GM12878 (cell line): ENCODE data around the gene NRSN2. TPM values are rescaled to one million over a fixed set of nuclear protein-coding genes. Genes with fewer than 3 reads are reported as not detected.

ENCODE experiments used
- ATAC-seq: fragments of 200-7000 bp; cut with Tn5 transposase; 3 replicates; pipeline ENCODE4 v1.9.1; 2020; ENCODE audit warnings: mild to moderate bottlenecking, moderate library complexity
- BruUV-seq: library from RNA; stranded (reverse); fragments of 400-500 nt; replicated peaks from 2 replicates; lab custom pipeline; 2021; lab: Mats Ljungman, UMichigan
- CTCF ChIA-PET: fragments of 300-600 bp; sonication (Branson Sonifier 250); formaldehyde crosslinking; extraction: SDS; loops from one replicate; lab custom pipeline; 2021; ENCODE audit warnings: inconsistent platforms; lab: Yijun Ruan, JAX
- POLR2A ChIA-PET: fragments of 350-600 bp; formaldehyde crosslinking; extraction: SDS; loops from one replicate; lab custom pipeline; 2021; ENCODE audit warnings: inconsistent platforms; lab: Charles Lee
- RAD21 ChIA-PET: fragments of 300-600 bp; sonication (Branson Sonifier 250); formaldehyde crosslinking; loops from one replicate; lab custom pipeline; 2023; ENCODE audit warnings: antibody characterized with exemption; ENCODE audit not compliant: unreplicated experiment; lab: Charles Lee
- SMC1A ChIA-PET: fragments of 300-600 bp; sonication (Branson Sonifier 250); formaldehyde crosslinking; loops from one replicate; lab custom pipeline; 2023; ENCODE audit not compliant: unreplicated experiment, uncharacterized antibody; lab: Charles Lee
- DNase-seq: peaks from one replicate; pipeline ENCODE4 v3.0.0-alpha.2; 2011; ENCODE audit warnings: low read depth, low spot score
- FAIRE-seq: peaks from 3 replicates; lab custom pipeline; 2011; peaks lifted over from hg19 to GRCh38; lab: Jason Lieb, UNC
- H2AFZ ChIP-seq: 2 replicates; pipeline ENCODE4 v1.6.0; 2011; ENCODE audit warnings: low read depth, low read length, control low read depth; ENCODE audit not compliant: control insufficient read depth
- H3K27ac ChIP-seq: 2 replicates; pipeline ENCODE4 v1.5.1; 2011; ENCODE audit warnings: control low read depth; ENCODE audit not compliant: control insufficient read depth, insufficient read depth
- H3K27me3 ChIP-seq, 2 experiments: replicated peaks in 1 of 2; 2 replicates each; pipeline versions ENCODE4 v1.6.0 to v1.6.1; 2011; ENCODE audit warnings: low read length in 1 of 2; ENCODE audit not compliant: control insufficient read depth in 2 of 2, insufficient read depth in 2 of 2
- H3K36me3 ChIP-seq, 2 experiments: 2 replicates each; pipeline ENCODE4 v1.5.1; 2011; ENCODE audit warnings: low read length in 1 of 2; ENCODE audit not compliant: control insufficient read depth in 2 of 2, insufficient read depth in 2 of 2
- H3K4me1 ChIP-seq: 2 replicates; pipeline ENCODE4 v1.6.1; 2011; ENCODE audit warnings: mild to moderate bottlenecking, low read length, moderate library complexity, mixed read lengths; ENCODE audit not compliant: control insufficient read depth, insufficient read depth
- H3K4me2 ChIP-seq: 2 replicates; pipeline ENCODE4 v1.6.0; 2011; ENCODE audit warnings: control low read depth; ENCODE audit not compliant: control insufficient read depth, insufficient read depth
- H3K4me3 ChIP-seq: fragments of 200-600 bp; sonication (generic); 2 replicates; pipeline ENCODE4 v1.5.1; 2016
- H3K79me2 ChIP-seq: 2 replicates; pipeline ENCODE4 v1.6.0; 2011; ENCODE audit warnings: low read length; ENCODE audit not compliant: control insufficient read depth, insufficient read depth
- H3K9ac ChIP-seq: 2 replicates; pipeline ENCODE4 v1.8.0; 2011; ENCODE audit warnings: low read length, control low read depth, mixed read lengths; ENCODE audit not compliant: control insufficient read depth, insufficient read depth
- H3K9me3 ChIP-seq: replicated peaks from 3 replicates; pipeline ENCODE4 v1.5.1; 2011; ENCODE audit warnings: mild to moderate bottlenecking, low read length; ENCODE audit not compliant: control insufficient read depth, insufficient read depth
- H4K20me1 ChIP-seq: 2 replicates; pipeline ENCODE4 v1.6.0; 2011; ENCODE audit not compliant: control insufficient read depth, insufficient read depth
- CBX5 ChIP-seq: sonication (generic); IDR thresholded peaks from 2 replicates; pipeline ENCODE4 v1.6.1; 2016; ENCODE audit warnings: low read depth, moderate library complexity, mild to moderate bottlenecking, inconsistent platforms
- IRF5 ChIP-seq: fragments of 450-650 bp; IDR thresholded peaks from 2 replicates; pipeline ENCODE4 v1.6.1; 2017; ENCODE audit warnings: borderline replicate concordance
- MEF2B ChIP-seq: fragments of 450-650 bp; IDR thresholded peaks from 2 replicates; pipeline ENCODE4 v1.6.1; 2018; ENCODE audit warnings: mild to moderate bottlenecking, moderate library complexity; ENCODE audit not compliant: partially characterized antibody, poor library complexity, severe bottlenecking
- POLR2AphosphoS5 ChIP-seq: IDR thresholded peaks from 2 replicates; pipeline ENCODE4 v1.6.1; 2011; ENCODE audit warnings: mild to moderate bottlenecking, low read length, inconsistent platforms
- SPI1 ChIP-seq: IDR thresholded peaks from 2 replicates; pipeline ENCODE4 v1.6.1; 2011; ENCODE audit warnings: low read depth, mild to moderate bottlenecking, low read length, moderate library complexity, borderline replicate concordance; ENCODE audit not compliant: insufficient read depth
- SRF ChIP-seq, 2 experiments: IDR thresholded peaks; 2 replicates each; pipeline ENCODE4 v1.6.1; 2011; ENCODE audit warnings: low read depth in 2 of 2, low read length in 2 of 2, mild to moderate bottlenecking in 1 of 2, moderate library complexity in 1 of 2
- WGBS: methylation state at CpG from one replicate; pipeline ENCODE4 v1.1.6; 2016; ENCODE audit warnings: low lambda C conversion rate; ENCODE audit not compliant: insufficient replicate concordance, insufficient coverage; ENCODE audit errors: missing lambda C conversion rate; 5-methylcytosine and 5-hydroxymethylcytosine counted together
- in situ Hi-C: fragments of 300-500 bp; cut with MboI; formaldehyde crosslinking; loops from 9 replicates; pipeline ENCODE4 v1.14.3; 2018; ENCODE audit warnings: mixed read lengths
- intact Hi-C: fragments of 100-400 bp; cut with micrococcal nuclease; formaldehyde crosslinking; loops from one replicate; pipeline ENCODE4 v1.14.2; 2022; ENCODE audit not compliant: unreplicated experiment
- polyA plus RNA-seq, 11 experiments: library from polyadenylated mRNA; depleted of rRNA in 4 of 11; unstranded in 6 of 11; stranded (reverse) in 5 of 11; fragments of >200 nt; fragmentation: Nextera tagmentation in 4 of 11; fragmentation: Illumina TruSeq in 1 of 11; extraction: Ambion mirVana in 4 of 11; extraction: Trizol in 1 of 11; gene quantifications; 1 replicate in 1 of 11; 2 replicates in 10 of 11; pipeline versions ENCODE4 v1.2.1 to v1.2.3, GENCODE V29; 2011 to 2016; ENCODE audit warnings: inconsistent platforms in 2 of 11, missing spikeins in 2 of 11, low read depth in 1 of 11
- total RNA-seq, 4 experiments: library from RNA; depleted of rRNA in 3 of 4; stranded (reverse); fragments of >200 nt in 3 of 4; fragmentation: Illumina TruSeq in 1 of 4; extraction: Trizol in 1 of 4; gene quantifications; 2 replicates each; pipeline versions ENCODE4 v1.2.1 to v1.2.3, GENCODE V29; 2013 to 2021
- TF ChIP-seq, protein P1 (sequence below): IDR thresholded peaks from 2 replicates; pipeline ENCODE4 v1.6.1; 2012; ENCODE audit warnings: low read depth, low read length, improper control_type of control experiment
- TF ChIP-seq, protein P2 (sequence below): IDR thresholded peaks from 2 replicates; pipeline ENCODE4 v1.6.1; 2012; ENCODE audit warnings: improper control_type of control experiment, low read depth, low read length; ENCODE audit not compliant: insufficient replicate concordance
- TF ChIP-seq, protein P3 (sequence below): IDR thresholded peaks from 2 replicates; pipeline ENCODE4 v1.6.1; 2011; ENCODE audit warnings: mild to moderate bottlenecking, low read depth, low read length, moderate library complexity; ENCODE audit not compliant: insufficient replicate concordance
- TF ChIP-seq, protein P4 (sequence below): fragments of 450-650 bp; formaldehyde crosslinking; IDR thresholded peaks from 2 replicates; pipeline ENCODE4 v1.4.0; 2022; ENCODE audit warnings: mild to moderate bottlenecking, moderate library complexity

NRSN2 gene
- total and polyA plus RNA-seq, 10 of the 15 experiments (the other 5 are each of a cell fraction or from before 2014, with no cell fraction given): 6.2 to 32.4 (median 13.0) TPM

DNA sequence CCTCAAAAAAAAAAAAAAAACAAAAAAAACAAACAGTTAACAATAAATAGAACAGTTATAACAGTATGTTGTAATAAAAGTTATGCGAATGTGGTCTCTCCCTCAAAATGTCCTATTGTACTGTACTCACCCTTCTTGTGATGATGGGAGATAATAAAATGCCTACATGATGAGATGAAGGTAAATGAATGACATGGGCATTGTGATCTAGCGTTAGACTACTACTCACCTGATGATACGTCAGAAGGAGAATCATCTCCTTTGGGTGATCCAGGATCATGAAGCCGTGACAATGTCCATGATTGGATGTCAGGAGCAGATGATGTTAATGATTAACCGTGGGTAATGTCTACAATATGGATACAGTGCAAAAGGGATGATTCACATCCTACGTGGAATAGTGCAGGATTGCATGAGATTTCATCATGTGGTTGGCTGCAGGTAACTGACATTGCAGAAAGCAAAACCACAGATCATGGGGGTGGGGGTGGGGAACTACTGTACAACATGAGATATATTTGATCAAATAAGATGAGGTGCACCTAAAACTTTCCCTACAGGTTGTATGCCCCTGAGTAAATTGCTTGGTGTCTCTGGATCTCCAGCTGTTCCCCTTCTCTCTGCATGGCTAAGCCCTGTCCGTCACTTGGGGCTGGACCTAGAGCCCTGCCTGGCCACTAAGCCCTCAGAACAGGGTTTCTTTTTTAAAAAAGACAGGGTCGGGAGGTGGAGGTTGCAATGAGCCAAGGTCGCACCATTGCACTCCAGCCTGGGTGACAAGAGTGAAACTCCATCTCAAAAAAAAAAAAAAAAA, 55.0 kb downstream of the NRSN2 start:
- no peak overlapping the region for H3K4me2 ChIP-seq
- ChIA-PET POLR2A (interaction anchor here (0.6 kb wide), 1 partner anchor 15 kb away, joined by 3 read pairs; no protein-coding TSS in a partner anchor), SMC1A (no interaction called here), CTCF (interaction anchor here (1.4 kb wide), 1 partner anchor 30 kb away, joined by 3 read pairs; no protein-coding TSS in a partner anchor), RAD21 (no interaction called here)
- peaks cover 4% of the 10 kb centered on the region in 2 experiments for H3K36me3 ChIP-seq
- DNase-seq (no peak), FAIRE-seq (no peak), ATAC-seq (no peak)
- 71% methylated on average over 7 of the region's 9 CpGs for WGBS
- no peak overlapping the region for H2AFZ ChIP-seq
- H3K9me3 ChIP-seq: no peaks in the 10 kb centered on the region; the same call in 1 of the 3 replicates
- in situ Hi-C loops: no loop called here
- H3K27ac ChIP-seq: no peak overlapping the region
- no peaks in the 10 kb centered on the region for H4K20me1 ChIP-seq
- H3K4me1 ChIP-seq: no peaks in the 10 kb centered on the region
- H3K79me2 ChIP-seq: no peaks in the 10 kb centered on the region
- H3K27me3 ChIP-seq: no peaks in the 10 kb centered on the region
- H3K9ac ChIP-seq: no peak overlapping the region
- no peak overlapping the region for H3K4me3 ChIP-seq
- intact Hi-C loops: no loop called here
- no TSS peak for BruUV-seq
- TF ChIP-seq, protein P1, sequence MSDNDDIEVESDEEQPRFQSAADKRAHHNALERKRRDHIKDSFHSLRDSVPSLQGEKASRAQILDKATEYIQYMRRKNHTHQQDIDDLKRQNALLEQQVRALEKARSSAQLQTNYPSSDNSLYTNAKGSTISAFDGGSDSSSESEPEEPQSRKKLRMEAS: no peak
- TF ChIP-seq SRF (IDR thresholded peaks at IDR 0.05; ENCODE audit: low read depth in 2 of 2, low read length in 2 of 2) (no peak), IRF5 (no peak), SPI1 (no peak), CBX5 (no peak), MEF2B (no peak), POLR2AphosphoS5 (no peak)
- TF ChIP-seq, protein P2, sequence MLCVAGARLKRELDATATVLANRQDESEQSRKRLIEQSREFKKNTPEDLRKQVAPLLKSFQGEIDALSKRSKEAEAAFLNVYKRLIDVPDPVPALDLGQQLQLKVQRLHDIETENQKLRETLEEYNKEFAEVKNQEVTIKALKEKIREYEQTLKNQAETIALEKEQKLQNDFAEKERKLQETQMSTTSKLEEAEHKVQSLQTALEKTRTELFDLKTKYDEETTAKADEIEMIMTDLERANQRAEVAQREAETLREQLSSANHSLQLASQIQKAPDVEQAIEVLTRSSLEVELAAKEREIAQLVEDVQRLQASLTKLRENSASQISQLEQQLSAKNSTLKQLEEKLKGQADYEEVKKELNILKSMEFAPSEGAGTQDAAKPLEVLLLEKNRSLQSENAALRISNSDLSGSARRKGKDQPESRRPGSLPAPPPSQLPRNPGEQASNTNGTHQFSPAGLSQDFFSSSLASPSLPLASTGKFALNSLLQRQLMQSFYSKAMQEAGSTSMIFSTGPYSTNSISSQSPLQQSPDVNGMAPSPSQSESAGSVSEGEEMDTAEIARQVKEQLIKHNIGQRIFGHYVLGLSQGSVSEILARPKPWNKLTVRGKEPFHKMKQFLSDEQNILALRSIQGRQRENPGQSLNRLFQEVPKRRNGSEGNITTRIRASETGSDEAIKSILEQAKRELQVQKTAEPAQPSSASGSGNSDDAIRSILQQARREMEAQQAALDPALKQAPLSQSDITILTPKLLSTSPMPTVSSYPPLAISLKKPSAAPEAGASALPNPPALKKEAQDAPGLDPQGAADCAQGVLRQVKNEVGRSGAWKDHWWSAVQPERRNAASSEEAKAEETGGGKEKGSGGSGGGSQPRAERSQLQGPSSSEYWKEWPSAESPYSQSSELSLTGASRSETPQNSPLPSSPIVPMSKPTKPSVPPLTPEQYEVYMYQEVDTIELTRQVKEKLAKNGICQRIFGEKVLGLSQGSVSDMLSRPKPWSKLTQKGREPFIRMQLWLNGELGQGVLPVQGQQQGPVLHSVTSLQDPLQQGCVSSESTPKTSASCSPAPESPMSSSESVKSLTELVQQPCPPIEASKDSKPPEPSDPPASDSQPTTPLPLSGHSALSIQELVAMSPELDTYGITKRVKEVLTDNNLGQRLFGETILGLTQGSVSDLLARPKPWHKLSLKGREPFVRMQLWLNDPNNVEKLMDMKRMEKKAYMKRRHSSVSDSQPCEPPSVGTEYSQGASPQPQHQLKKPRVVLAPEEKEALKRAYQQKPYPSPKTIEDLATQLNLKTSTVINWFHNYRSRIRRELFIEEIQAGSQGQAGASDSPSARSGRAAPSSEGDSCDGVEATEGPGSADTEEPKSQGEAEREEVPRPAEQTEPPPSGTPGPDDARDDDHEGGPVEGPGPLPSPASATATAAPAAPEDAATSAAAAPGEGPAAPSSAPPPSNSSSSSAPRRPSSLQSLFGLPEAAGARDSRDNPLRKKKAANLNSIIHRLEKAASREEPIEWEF: no peak
- TF ChIP-seq, protein P3, sequence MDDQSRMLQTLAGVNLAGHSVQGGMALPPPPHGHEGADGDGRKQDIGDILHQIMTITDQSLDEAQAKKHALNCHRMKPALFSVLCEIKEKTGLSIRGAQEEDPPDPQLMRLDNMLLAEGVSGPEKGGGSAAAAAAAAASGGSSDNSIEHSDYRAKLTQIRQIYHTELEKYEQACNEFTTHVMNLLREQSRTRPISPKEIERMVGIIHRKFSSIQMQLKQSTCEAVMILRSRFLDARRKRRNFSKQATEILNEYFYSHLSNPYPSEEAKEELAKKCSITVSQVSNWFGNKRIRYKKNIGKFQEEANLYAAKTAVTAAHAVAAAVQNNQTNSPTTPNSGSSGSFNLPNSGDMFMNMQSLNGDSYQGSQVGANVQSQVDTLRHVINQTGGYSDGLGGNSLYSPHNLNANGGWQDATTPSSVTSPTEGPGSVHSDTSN: no peak
- TF ChIP-seq, protein P4, sequence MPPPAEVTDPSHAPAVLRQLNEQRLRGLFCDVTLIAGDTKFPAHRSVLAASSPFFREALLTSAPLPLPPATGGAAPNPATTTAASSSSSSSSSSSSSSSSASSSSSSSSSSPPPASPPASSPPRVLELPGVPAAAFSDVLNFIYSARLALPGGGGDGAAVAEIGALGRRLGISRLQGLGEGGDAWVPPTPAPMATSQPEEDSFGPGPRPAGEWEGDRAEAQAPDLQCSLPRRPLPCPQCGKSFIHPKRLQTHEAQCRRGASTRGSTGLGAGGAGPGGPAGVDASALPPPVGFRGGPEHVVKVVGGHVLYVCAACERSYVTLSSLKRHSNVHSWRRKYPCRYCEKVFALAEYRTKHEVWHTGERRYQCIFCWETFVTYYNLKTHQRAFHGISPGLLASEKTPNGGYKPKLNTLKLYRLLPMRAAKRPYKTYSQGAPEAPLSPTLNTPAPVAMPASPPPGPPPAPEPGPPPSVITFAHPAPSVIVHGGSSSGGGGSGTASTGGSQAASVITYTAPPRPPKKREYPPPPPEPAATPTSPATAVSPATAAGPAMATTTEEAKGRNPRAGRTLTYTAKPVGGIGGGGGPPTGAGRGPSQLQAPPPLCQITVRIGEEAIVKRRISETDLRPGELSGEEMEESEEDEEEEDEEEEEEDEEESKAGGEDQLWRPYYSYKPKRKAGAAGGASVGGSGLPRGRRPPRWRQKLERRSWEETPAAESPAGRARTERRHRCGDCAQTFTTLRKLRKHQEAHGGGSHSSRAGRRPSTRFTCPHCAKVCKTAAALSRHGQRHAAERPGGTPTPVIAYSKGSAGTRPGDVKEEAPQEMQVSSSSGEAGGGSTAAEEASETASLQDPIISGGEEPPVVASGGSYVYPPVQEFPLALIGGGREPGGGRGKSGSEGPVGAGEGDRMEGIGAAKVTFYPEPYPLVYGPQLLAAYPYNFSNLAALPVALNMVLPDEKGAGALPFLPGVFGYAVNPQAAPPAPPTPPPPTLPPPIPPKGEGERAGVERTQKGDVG (CRISPR knock-in tag): no peak
